Ascending aorta (tissue), 2 donors: ENCODE results near the gene VRK1. TPM values are rescaled to one million over a fixed set of nuclear protein-coding genes. Genes with fewer than 3 reads are reported as not detected.

Experiments
- DNase-seq, 2 donors: peaks; one replicate each; pipeline ENCODE4 v3.0.0-alpha.2; 2019; ENCODE audit warnings: low spot score in 2 of 2
- H3K27ac ChIP-seq, 2 donors: fragments of 200-600 bp; sonication (generic); one replicate each; pipeline ENCODE4 v1.5.1; 2016 to 2017; ENCODE audit warnings: mild to moderate bottlenecking in 1 of 2
- H3K27me3 ChIP-seq: fragments of 200-600 bp; sonication (generic); one replicate; pipeline ENCODE4 v1.5.1; 2017
- H3K36me3 ChIP-seq, 2 donors: fragments of 200-600 bp; sonication (generic); one replicate each; pipeline ENCODE4 v1.5.1; 2016
- H3K4me1 ChIP-seq, 2 donors: fragments of 200-600 bp; sonication (generic); one replicate each; pipeline ENCODE4 v1.5.1; 2016 to 2017; ENCODE audit warnings: mild to moderate bottlenecking in 1 of 2
- H3K4me3 ChIP-seq, 2 donors: fragments of 200-600 bp; sonication (generic); one replicate each; pipeline ENCODE4 v1.5.1; 2016 to 2017; ENCODE audit warnings: mild to moderate bottlenecking in 1 of 2
- H3K9me3 ChIP-seq, 2 donors: fragments of 200-600 bp; sonication (generic); one replicate each; pipeline ENCODE4 v1.5.1; 2016
- CTCF ChIP-seq, 3 experiments: fragments of 200-600 bp in 2 of 3; fragments of 450-650 bp in 1 of 3; sonication (generic) in 2 of 3; IDR thresholded peaks; one replicate each; pipeline ENCODE4 v1.5.1; 2016 to 2019; ENCODE audit warnings: antibody characterized with exemption in 3 of 3, mild to moderate bottlenecking in 1 of 3, moderate library complexity in 1 of 3
- intact Hi-C: fragments of 100-400 bp; cut with DNase I; formaldehyde crosslinking; loops from one replicate; pipeline ENCODE4 v1.15.1; 2023
- total RNA-seq: library from RNA; depleted of rRNA; stranded (reverse); fragments of >200 nt; gene quantifications from one replicate; pipeline ENCODE4 v1.1.0, GENCODE V29; 2016

The VRK1 gene
- total RNA-seq, 1 donor from 2014 or later = 2.4 TPM

- Histone ChIP-seq H3K4me1 (no peaks in the 10 kb centered on the region), H3K9me3 (no peaks in the 10 kb centered on the region), H3K36me3 (peaks cover 0 to 5% of the 10 kb centered on the region in 2 donors), H3K4me3 (no peak overlapping the region), H3K27ac (no peak overlapping the region), H3K27me3 (no peaks in the 10 kb centered on the region)
- TF ChIP-seq CTCF (IDR thresholded peaks at IDR 0.05) = no peak
- intact Hi-C loops = no loop called here
- DNase-seq = no peak
These were observed 50.3 kb downstream of the VRK1 start for GRCh38 chr14:96847451-96847850.

GRCh38 chr14:96848011-96848410, 50.8 kb downstream of the VRK1 start:
- H3K9me3 ChIP-seq = no peaks in the 10 kb centered on the region
- no peak for TF ChIP-seq CTCF (IDR thresholded peaks at IDR 0.05)

GRCh38 chr14:96849733-96850132, 52.6 kb downstream of the VRK1 start:
- H3K4me1 ChIP-seq = no peaks in the 10 kb centered on the region
- no peak for TF ChIP-seq CTCF (IDR thresholded peaks at IDR 0.05)
- H3K9me3 ChIP-seq = no peaks in the 10 kb centered on the region
- peaks cover 0 to 5% of the 10 kb centered on the region in 2 donors for H3K36me3 ChIP-seq
- H3K27me3 ChIP-seq = no peaks in the 10 kb centered on the region
- intact Hi-C loops = no loop called here
- no peak overlapping the region for H3K4me3 ChIP-seq
- H3K27ac ChIP-seq = no peak overlapping the region
- no peak for DNase-seq

More at GRCh38 chr14:96848011-96848410, 50.8 kb downstream of the VRK1 start:
- intact Hi-C loops = no loop called here
- H3K27me3 ChIP-seq = no peaks in the 10 kb centered on the region
- H3K4me1 ChIP-seq = no peaks in the 10 kb centered on the region
- no peak overlapping the region for H3K4me3 ChIP-seq
- no peak overlapping the region for H3K27ac ChIP-seq
- DNase-seq = no peak
- peaks cover 0 to 5% of the 10 kb centered on the region in 2 donors for H3K36me3 ChIP-seq

- H3K9me3 ChIP-seq = no peaks in the 10 kb centered on the region
- no peaks in the 10 kb centered on the region for H3K27me3 ChIP-seq
- peaks cover 0 to 5% of the 10 kb centered on the region in 2 donors for H3K36me3 ChIP-seq
- no peak for TF ChIP-seq CTCF (IDR thresholded peaks at IDR 0.05)
- intact Hi-C loops = no loop called here
- H3K4me1 ChIP-seq = no peaks in the 10 kb centered on the region
- no peak for DNase-seq
- H3K27ac ChIP-seq = no peak overlapping the region
- H3K4me3 ChIP-seq = no peak overlapping the region
These were observed 54.7 kb downstream of the VRK1 start for GRCh38 chr14:96851694-96852381.

- Histone ChIP-seq H3K27ac (no peak overlapping the region), H3K36me3 (peaks cover 0 to 3% of the 10 kb centered on the region in 2 donors), H3K4me3 (no peak overlapping the region), H3K9me3 (no peaks in the 10 kb centered on the region), H3K4me1 (no peaks in the 10 kb centered on the region), H3K27me3 (no peaks in the 10 kb centered on the region)
- intact Hi-C loops = no loop called here
- DNase-seq = no peak
- TF ChIP-seq CTCF (IDR thresholded peaks at IDR 0.05) = peak in 2 of 3 experiments; percentile 31 to 44
These were observed 55.7 kb downstream of the VRK1 start for GRCh38 chr14:96852823-96853422.
